A673 (cell line): ENCODE data around the gene KRT8.

Source experiments
- CTCF ChIP-seq: fragments of 300-800, 200-600 bp; sonication (generic); conservative IDR thresholded peaks from 2 replicates; pipeline ENCODE4 v1.5.1; 2017; ENCODE audit warnings: low read depth, mild to moderate bottlenecking, antibody characterized with exemption, low read length, moderate library complexity, mixed read lengths
- EZH2 ChIP-seq: fragments of 200-600 bp; sonication (generic); IDR thresholded peaks from 2 replicates; pipeline ENCODE4 v1.6.1; 2017; ENCODE audit warnings: borderline replicate concordance, low read depth, mild to moderate bottlenecking, mixed read lengths, antibody characterized with exemption, low read length; ENCODE audit not compliant: poor library complexity, severe bottlenecking

GRCh38 chr12:52924764-52925716 lies 20.2 kb upstream of the KRT8 start:
- TF ChIP-seq CTCF (no peak), EZH2 (no peak)
